Activated T-cell treated with anti-CD3 and anti-CD28 coated beads, Interleukin-2, amount 50 U/mL, for 24 hours (primary cell): Measurements from ENCODE around the gene LEF1.

Source experiments
- DNase-seq: peaks from one replicate; pipeline ENCODE4 v3.0.0-alpha.2; 2020
- H3K27ac Mint-ChIP-seq: 2 replicates; pipeline ENCODE4 v1.8.0; 2020; ENCODE audit warnings: mild to moderate bottlenecking, mixed read lengths
- H3K27me3 Mint-ChIP-seq: 2 replicates; pipeline ENCODE4 v1.8.0; 2020; ENCODE audit warnings: mixed read lengths
- H3K36me3 Mint-ChIP-seq: 2 replicates; pipeline ENCODE4 v1.8.0; 2020; ENCODE audit warnings: low read depth, mixed read lengths
- H3K4me1 Mint-ChIP-seq: 2 replicates; pipeline ENCODE4 v1.8.0; 2020; ENCODE audit warnings: low read depth, mixed read lengths
- H3K4me3 Mint-ChIP-seq: 2 replicates; pipeline ENCODE4 v1.8.0; 2020; ENCODE audit warnings: mild to moderate bottlenecking, moderate library complexity, mixed read lengths
- H3K9me3 Mint-ChIP-seq: 2 replicates; pipeline ENCODE4 v1.8.0; 2020; ENCODE audit warnings: mixed read lengths

Gene LEF1

GRCh38 chr4:108149588-108150380 lies 18.9 kb downstream of the LEF1 start:
- peaks cover 83% of the 10 kb centered on the region for H3K4me1 Mint-ChIP-seq
- peaks cover 71% of the 10 kb centered on the region for H3K36me3 Mint-ChIP-seq

DNA sequence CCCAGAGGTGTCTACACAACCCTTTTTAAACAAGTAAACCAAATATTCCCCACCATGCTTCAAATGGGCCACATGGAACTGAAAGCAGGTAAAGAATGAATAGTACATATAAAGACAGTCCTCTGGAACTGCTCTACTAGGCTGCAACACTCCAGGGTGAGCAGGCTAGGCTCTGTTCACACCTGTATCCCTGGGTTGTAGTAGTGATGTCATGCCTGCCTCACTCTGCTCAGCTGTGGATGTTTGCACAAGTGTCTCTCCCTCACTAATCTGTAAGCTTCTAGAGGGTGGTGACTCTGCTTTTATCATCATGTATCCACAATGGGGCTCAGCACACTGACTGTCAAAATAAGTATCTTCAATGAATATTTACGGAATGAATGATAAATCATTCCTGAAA lies 20.4 kb downstream of the LEF1 start:
- Mint-ChIP-seq H3K9me3 (no peaks in the 10 kb centered on the region), H3K27me3 (no peaks in the 10 kb centered on the region), H3K27ac (peak overlapping the region; percentile 94), H3K36me3 (peaks cover 70% of the 10 kb centered on the region), H3K4me3 (peak overlapping the region; percentile 37), H3K4me1 (peaks cover 90% of the 10 kb centered on the region)
- DNase-seq: no peak

More at GRCh38 chr4:108149588-108150380, 18.9 kb downstream of the LEF1 start:
- H3K27ac Mint-ChIP-seq: peak overlapping the region; percentile 89
- no peaks in the 10 kb centered on the region for H3K9me3 Mint-ChIP-seq
- no peak for DNase-seq
- no peaks in the 10 kb centered on the region for H3K27me3 Mint-ChIP-seq
- H3K4me3 Mint-ChIP-seq: peak overlapping the region; percentile 50

- Mint-ChIP-seq H3K9me3 (no peaks in the 10 kb centered on the region), H3K27ac (peak overlapping the region; percentile 94), H3K36me3 (peaks cover 56% of the 10 kb centered on the region), H3K4me1 (peaks cover 89% of the 10 kb centered on the region), H3K27me3 (no peaks in the 10 kb centered on the region), H3K4me3 (peak overlapping the region; percentile 67)
- DNase-seq: no peak
Observed at GRCh38 chr4:108146819-108147218, 21.9 kb downstream of the LEF1 start.

- Mint-ChIP-seq H3K9me3 (no peaks in the 10 kb centered on the region), H3K36me3 (peaks cover 57% of the 10 kb centered on the region), H3K27ac (peak overlapping the region; percentile 94), H3K4me1 (peaks cover 90% of the 10 kb centered on the region), H3K27me3 (no peaks in the 10 kb centered on the region), H3K4me3 (peak overlapping the region; percentile 67)
- DNase-seq: no peak
Observed at GRCh38 chr4:108146336-108146735, 22.4 kb downstream of the LEF1 start.

- Mint-ChIP-seq H3K4me1 (peaks cover 92% of the 10 kb centered on the region), H3K27ac (peak overlapping the region; percentile 96), H3K4me3 (peak overlapping the region; percentile 62), H3K36me3 (peaks cover 57% of the 10 kb centered on the region), H3K27me3 (no peaks in the 10 kb centered on the region), H3K9me3 (no peaks in the 10 kb centered on the region)
- no peak for DNase-seq
Observed at GRCh38 chr4:108144451-108144850, 24.3 kb downstream of the LEF1 start.

DNA sequence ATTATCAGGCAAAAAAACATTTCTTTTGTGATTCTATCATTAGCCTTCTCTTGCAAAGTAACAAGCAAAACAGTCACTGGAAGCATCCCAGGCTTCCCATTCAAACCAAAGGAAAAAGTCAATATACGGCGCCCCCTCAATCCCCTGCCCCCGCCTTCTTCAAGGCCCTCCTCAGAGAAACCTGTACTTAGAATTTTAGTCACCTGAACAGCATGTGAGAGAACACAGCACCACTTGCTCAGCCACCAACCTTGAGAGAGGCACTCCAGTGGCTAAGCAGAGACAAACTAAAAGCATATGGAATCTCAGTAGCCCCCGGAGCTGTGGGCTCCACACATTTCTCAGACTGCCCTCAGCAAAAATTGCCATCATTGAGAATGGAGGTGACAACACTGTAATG lies 25.2 kb downstream of the LEF1 start:
- Mint-ChIP-seq H3K36me3 (peaks cover 56% of the 10 kb centered on the region), H3K4me1 (peaks cover 97% of the 10 kb centered on the region), H3K27ac (peak overlapping the region; percentile 96), H3K27me3 (no peaks in the 10 kb centered on the region), H3K4me3 (peak overlapping the region; percentile 62), H3K9me3 (no peaks in the 10 kb centered on the region)
- no peak for DNase-seq

GRCh38 chr4:108142870-108143269 lies 25.9 kb downstream of the LEF1 start:
- Mint-ChIP-seq H3K27ac (peak overlapping the region; percentile 96), H3K9me3 (no peaks in the 10 kb centered on the region), H3K27me3 (no peaks in the 10 kb centered on the region), H3K4me1 (peaks cover 97% of the 10 kb centered on the region), H3K4me3 (peak overlapping the region; percentile 62), H3K36me3 (peaks cover 56% of the 10 kb centered on the region)
- no peak for DNase-seq

DNA sequence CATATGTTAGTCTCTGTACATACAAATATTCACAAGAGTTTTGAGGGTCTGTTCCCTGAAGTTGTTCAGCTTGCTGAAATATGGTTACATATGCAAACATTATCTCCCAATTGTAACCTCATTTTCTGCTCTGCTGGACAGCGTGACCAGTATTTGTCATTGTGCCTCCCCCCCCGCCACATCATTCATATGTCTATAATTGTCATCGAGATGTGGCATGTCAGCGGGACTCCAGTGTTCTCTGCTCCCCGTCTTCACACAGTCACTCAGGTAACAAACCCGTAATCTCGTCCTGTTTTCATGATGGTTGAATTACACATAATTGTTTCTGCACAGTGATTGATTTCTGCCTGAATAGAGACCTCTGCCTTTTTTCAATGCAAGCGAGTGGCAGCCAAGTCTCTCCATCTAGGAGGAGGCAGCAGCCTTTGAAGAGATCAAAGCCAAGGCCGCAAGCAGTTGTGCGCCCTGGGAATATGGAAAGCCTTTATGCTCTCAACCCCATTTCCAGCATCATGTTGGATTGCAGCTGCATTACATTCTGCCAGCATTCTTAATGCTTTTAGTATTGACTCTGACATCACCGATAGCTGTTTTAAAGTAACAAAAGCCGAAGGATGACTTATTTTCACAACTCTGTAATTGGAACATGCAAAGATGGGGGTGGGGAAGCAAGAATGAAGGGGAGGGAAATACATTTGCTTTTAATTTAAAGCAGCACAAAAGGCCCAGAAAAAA lies 27.4 kb downstream of the LEF1 start:
- no peaks in the 10 kb centered on the region for H3K9me3 Mint-ChIP-seq
- H3K4me1 Mint-ChIP-seq: peaks cover 89% of the 10 kb centered on the region
- no peak for DNase-seq
- peaks cover 41% of the 10 kb centered on the region for H3K36me3 Mint-ChIP-seq
- H3K27me3 Mint-ChIP-seq: no peaks in the 10 kb centered on the region
- peak overlapping the region; percentile 97 for H3K27ac Mint-ChIP-seq
- H3K4me3 Mint-ChIP-seq: peak overlapping the region; percentile 72

DNA sequence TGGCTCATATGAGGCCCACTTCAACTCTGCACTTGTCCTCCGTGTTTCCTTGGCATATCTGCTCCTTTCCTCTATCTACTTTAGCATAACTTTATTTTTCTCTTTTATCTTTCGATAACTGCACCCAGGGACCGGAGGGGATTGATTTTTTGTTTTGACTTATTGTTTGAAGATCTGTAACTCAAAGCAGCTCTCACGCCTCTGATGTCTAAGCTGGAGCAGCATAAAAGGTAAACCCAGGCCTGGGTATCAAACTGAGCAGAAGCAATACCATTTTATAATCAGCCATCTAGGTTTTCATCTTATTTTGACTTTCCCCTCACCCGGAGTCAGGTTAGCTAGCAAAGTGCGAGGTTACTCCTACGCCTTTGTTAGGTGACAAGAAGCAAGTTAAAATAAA lies 28.4 kb downstream of the LEF1 start:
- H3K4me3 Mint-ChIP-seq: peak overlapping the region; percentile 72

DNA sequence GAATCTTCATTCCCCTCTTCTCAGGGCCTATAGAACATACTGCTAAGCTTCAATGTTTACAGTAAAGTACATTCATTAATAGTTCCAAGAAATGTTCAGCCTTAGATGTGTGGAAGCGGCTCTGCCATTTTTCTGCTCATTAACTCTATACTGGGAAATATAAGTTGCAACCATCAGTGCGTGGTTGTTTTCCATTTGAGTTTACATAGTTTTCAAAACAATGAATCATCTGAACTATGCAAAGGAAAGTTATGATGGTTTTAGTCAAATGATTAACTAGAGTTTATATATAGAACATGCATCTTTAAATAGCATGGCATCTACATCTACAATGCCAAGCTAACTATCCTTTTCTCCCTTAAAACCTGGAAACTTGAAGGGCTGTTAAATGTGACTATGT lies 29.6 kb downstream of the LEF1 start:
- Mint-ChIP-seq H3K4me1 (peaks cover 91% of the 10 kb centered on the region), H3K27ac (peak overlapping the region; percentile 97), H3K9me3 (no peaks in the 10 kb centered on the region), H3K27me3 (no peaks in the 10 kb centered on the region), H3K4me3 (peak overlapping the region; percentile 72), H3K36me3 (peaks cover 30% of the 10 kb centered on the region)
- no peak for DNase-seq

More for the DNA sequence above, 28.4 kb downstream of the LEF1 start:
- Mint-ChIP-seq H3K27me3 (no peaks in the 10 kb centered on the region), H3K4me1 (peaks cover 89% of the 10 kb centered on the region), H3K27ac (peak overlapping the region; percentile 97), H3K9me3 (no peaks in the 10 kb centered on the region), H3K36me3 (peaks cover 31% of the 10 kb centered on the region)
- DNase-seq: no peak

DNA sequence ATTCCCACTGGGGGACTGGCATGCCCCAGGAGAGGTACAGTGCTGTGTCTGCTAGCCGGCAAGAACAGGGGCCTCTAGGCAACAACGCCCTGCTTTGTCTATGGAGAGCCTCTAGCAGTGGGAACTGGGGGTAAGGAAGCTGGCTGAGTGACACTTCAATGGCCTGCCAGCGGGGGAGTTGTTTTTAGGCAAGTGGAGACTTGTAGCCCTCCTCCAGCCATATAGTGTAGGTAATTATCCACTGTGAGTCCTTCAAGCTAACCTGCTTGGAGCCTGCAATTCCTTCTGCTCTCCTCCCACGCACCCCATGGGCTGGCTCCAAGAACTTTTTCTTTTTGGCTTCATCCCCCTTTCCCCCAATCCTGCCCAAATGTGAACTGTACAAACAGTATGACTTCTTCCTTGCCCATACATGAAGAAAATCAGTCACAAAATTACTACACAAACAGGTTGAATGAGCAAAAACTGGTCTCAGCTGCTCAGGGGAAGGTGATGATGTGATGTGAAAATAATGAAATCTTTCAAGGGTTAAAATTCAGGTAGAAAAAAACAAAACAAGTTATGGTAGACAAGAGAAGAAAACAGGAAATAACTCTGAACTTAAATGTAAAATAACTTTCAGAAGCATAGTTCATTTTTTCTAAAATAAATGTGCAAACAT lies 33.1 kb downstream of the LEF1 start:
- Mint-ChIP-seq H3K27ac (peak overlapping the region; percentile 91), H3K36me3 (peaks cover 37% of the 10 kb centered on the region)
- DNase-seq: no peak

GRCh38 chr4:108130955-108131354 lies 37.8 kb downstream of the LEF1 start:
- Mint-ChIP-seq H3K27ac (peak overlapping the region; percentile 81), H3K4me3 (no peak overlapping the region), H3K36me3 (peaks cover 55% of the 10 kb centered on the region), H3K4me1 (peaks cover 88% of the 10 kb centered on the region), H3K9me3 (no peaks in the 10 kb centered on the region), H3K27me3 (no peaks in the 10 kb centered on the region)
- no peak for DNase-seq

More for the DNA sequence above, 33.1 kb downstream of the LEF1 start:
- Mint-ChIP-seq H3K27me3 (no peaks in the 10 kb centered on the region), H3K4me3 (peak overlapping the region; percentile 62), H3K4me1 (peaks cover 87% of the 10 kb centered on the region), H3K9me3 (no peaks in the 10 kb centered on the region)

DNA sequence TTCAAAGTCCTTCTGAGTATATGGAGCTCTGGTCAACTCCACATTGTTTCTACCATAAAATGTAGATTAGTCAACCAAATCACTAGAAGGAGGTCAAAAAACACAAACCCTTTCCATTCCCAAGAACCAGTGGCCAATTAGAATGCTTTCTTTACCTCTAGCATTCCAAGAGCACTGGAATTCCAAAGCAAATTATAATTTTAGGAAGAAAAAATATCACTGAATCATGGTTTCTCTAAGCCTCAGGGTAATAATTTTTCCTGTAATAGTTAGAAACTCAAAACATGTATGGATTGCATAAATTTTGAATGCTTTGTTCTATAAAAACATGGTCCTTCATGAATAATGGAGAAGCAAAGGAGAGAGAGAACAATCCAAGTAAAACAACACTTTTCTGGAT lies 39.5 kb downstream of the LEF1 start:
- Mint-ChIP-seq H3K27ac (peak overlapping the region; percentile 93), H3K4me1 (peaks cover 83% of the 10 kb centered on the region), H3K9me3 (no peaks in the 10 kb centered on the region), H3K36me3 (peaks cover 69% of the 10 kb centered on the region), H3K4me3 (no peak overlapping the region), H3K27me3 (no peaks in the 10 kb centered on the region)
- DNase-seq: no peak

DNA sequence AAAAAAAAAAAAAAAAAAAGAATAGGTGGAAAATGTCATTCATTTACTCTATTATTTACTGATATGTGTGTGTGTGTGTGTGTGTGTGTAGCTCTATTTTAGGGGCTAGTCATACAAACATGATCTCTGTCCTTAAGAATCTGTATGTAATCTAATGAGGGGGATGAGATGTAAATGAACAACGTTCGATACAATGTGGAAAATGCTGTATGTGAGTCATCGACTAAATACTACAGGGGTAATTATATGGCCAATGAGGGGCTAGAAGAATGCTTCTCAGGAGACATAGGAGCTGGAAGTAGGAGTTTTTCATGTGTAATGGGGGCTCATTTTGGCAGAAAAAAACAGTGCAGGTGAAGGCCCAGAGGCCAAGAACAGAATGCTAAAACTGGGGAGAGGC lies 41.9 kb downstream of the LEF1 start:
- no peaks in the 10 kb centered on the region for H3K9me3 Mint-ChIP-seq
- H3K4me3 Mint-ChIP-seq: peak overlapping the region; percentile 51
- DNase-seq: no peak
- peaks cover 75% of the 10 kb centered on the region for H3K4me1 Mint-ChIP-seq
- no peaks in the 10 kb centered on the region for H3K27me3 Mint-ChIP-seq
- peaks cover 69% of the 10 kb centered on the region for H3K36me3 Mint-ChIP-seq
- peak overlapping the region; percentile 93 for H3K27ac Mint-ChIP-seq
